Right lobe of liver (tissue), 4 donors: ENCODE data around the gene DAG1.

Source experiments
- POLR2A ChIP-seq: fragments of 450-650 bp; IDR thresholded peaks from one replicate; pipeline ENCODE4 v1.6.1; 2017; ENCODE audit warnings: antibody characterized with exemption, mild to moderate bottlenecking
- TF ChIP-seq, protein P1 (sequence below), 4 donors: fragments of 200-600 bp in 3 of 4; fragments of 450-650 bp in 1 of 4; IDR thresholded peaks; one replicate each; pipeline versions ENCODE4 v1.5.1 to v1.8.0; 2016 to 2022; ENCODE audit warnings: antibody characterized with exemption in 4 of 4, mild to moderate bottlenecking in 2 of 4
- donor health status: DM: no; HTN: no; CAD: no.
- donor health status: DM: no; HTN: no; CAD: no.
- donor health status: DM: no; HTN: yes; CAD: no.

DNA sequence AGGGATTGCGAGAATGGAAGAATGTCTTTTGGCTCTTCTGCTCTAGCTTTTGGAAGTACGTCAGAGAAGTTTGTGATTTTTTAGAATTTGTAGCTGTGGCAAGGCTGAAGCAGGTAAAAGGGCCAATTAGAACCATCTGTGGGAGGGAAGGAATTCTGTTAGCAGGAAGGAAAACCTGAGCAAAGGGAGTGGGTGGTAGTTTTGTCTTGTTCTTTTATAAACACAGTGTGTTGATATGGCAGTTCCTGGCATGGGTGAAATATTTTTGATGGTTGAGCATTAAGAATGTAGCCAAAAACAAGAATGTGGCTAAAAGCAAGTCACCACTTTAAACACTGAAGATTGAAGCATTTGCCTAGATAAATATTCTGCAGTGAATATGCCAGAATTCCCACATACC, 23.8 kb downstream of the DAG1 start:
- TF ChIP-seq, protein P1, sequence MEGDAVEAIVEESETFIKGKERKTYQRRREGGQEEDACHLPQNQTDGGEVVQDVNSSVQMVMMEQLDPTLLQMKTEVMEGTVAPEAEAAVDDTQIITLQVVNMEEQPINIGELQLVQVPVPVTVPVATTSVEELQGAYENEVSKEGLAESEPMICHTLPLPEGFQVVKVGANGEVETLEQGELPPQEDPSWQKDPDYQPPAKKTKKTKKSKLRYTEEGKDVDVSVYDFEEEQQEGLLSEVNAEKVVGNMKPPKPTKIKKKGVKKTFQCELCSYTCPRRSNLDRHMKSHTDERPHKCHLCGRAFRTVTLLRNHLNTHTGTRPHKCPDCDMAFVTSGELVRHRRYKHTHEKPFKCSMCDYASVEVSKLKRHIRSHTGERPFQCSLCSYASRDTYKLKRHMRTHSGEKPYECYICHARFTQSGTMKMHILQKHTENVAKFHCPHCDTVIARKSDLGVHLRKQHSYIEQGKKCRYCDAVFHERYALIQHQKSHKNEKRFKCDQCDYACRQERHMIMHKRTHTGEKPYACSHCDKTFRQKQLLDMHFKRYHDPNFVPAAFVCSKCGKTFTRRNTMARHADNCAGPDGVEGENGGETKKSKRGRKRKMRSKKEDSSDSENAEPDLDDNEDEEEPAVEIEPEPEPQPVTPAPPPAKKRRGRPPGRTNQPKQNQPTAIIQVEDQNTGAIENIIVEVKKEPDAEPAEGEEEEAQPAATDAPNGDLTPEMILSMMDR (IDR thresholded peaks at IDR 0.05): no peak
- TF ChIP-seq POLR2A: no peak
